GM21367 (cell line): Measurements from ENCODE around the gene RGS18.
"Not testable (repeated sequence)": the region's sequence is repeated elsewhere in the genome, so short reads cannot be mapped to it uniquely, and the experiment has no call there.

Experiments used
- ATAC-seq: cut with Tn5 transposase; IDR thresholded peaks from one replicate; pipeline ENCODE4 v1.9.1; 2021; ENCODE audit not compliant: unreplicated experiment

The RGS18 gene, protein sequence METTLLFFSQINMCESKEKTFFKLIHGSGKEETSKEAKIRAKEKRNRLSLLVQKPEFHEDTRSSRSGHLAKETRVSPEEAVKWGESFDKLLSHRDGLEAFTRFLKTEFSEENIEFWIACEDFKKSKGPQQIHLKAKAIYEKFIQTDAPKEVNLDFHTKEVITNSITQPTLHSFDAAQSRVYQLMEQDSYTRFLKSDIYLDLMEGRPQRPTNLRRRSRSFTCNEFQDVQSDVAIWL

DNA sequence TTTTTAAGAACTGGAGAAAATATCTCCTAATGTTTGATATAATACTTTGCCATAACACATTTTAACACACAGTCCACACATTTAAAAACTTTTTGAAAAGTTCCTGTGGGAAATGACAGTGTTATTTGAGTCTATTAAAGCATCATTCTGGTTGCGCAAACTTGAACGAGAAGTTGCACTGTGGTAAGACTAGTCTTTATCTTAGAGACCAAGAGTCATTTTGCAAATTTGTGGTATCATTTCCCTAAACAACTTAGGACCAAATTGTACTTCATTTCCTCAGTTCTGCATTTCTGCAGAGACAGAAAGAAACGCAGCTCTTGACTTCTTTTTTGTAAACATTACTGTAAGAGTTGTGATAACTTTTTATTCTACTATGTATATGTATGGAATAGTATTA, at the start of gene RGS18:
Gene RGS18 (plus strand): TSS at position 282 of the 400 bp plus-strand sequence. CDS start 176 bp downstream, outside the sequence.
- peak; percentile 91 for ATAC-seq

DNA sequence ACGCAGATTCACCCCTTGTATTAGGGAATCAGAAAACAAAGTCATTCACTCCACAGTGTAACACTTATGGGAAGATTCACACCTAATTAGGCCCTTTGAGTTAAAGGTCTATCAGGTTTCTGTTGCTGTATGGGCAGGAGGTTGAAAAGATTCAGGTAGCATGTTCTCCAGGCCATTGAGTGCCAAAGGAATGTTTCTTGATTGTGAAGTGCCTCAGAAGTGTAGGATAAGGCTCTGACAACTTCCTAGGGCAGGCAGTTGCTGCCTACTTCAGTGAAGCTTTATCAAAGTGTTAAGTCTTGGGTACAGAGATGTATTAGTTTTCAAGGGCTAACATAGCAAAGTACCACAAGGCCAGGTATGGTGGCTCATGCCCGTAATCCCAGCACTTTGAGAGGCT, 48.7 kb upstream of the RGS18 start:
- no peak for ATAC-seq

DNA sequence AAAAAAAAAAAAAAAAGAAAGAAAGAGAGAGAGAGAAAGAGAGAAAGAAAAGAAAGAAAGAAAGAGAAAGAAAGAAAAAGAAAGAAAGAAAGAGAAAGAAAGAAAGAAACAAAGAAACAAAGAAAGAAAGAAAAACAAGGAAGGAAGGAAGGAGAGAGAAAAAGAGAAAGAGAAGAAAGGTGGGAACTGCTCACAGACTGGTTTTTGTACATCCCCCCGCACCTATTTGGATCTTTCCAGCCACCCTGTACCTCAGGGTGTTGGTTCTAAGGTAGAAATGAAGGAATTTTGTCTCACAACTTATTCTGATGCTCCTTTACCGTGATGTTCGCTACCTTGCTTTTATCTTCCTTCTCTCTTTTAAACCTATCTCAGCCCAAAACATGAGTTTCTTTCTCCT, 43.3 kb upstream of the RGS18 start:
- no peak for ATAC-seq

DNA sequence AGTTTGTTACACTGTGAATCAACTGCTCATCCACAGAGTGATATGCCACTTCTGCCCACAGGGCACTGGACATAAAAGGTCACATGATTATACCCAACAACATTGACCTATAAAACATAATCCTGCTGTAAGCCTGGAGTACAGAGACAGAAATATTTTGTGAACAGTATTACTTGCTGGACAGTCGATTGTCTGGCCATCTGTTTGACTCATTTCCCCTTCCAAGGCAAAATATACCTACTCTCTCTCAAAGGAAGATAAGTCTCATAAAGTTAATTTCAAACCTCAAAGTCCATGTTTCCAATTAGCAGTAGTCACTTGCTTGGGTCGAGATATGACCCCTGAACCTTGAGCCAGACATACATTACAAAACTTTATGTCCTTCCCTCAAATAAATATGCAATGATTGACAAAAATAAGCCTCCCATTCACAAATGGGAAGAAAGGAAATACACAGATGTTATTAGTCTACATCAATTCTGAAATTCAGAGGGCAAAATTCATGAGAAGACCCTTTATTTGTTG, 39.3 kb upstream of the RGS18 start:
- ATAC-seq = no peak

DNA sequence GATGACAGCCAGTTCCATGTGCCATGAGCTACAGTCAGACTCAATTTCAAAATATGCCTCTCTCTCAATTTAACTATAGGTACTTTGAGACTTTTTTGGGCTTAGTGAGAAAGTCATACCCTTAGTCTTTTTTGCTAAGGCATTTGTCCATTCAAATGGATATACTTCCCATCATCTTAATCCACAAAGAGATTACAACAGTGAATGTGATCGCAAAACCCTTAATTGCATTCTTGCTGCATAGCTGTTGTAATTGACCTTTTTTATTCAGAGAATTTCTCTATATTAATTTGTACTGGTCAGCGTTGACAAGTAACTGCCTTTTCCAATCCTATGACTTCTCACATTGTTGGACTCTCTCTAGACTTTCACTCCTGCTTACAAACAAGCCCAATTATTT, 38.6 kb upstream of the RGS18 start:
- no peak for ATAC-seq

DNA sequence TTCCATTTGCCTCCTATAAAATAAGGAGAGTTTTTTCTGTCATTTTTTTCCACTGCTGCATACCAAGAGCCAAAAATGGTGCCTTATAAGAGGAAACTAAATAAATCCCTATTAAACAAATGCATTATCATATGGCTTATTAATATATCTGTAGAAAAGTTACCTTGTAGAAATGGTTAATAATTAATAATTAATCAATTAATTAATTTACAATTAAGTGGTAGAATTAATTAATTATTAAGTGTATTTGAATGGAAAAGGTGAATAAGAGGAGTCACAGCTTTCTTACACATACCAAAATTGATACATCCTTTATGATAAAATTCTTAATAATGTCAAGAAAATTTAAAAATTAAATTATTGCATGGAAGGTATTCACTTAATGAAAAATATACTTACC, 35.6 kb upstream of the RGS18 start:
- no peak for ATAC-seq

DNA sequence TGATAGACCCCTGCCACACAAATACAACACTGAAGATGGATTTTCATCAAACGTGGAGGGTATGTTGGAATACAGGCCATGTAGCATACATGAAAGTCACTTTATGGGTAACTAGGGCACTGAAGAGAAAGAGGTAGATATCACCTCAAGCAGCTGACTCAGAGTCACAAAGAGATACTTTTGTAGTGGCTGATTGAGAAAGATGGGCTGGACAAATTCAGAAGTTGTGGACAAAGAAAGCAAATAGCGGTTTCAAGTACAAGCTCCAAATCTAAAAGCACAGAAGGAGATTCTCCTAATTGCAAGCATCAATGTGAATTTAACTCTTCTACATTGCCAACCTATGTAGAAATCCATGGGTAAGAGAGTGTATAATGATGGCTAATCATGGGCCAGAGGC, 35.0 kb upstream of the RGS18 start:
- ATAC-seq = no peak

DNA sequence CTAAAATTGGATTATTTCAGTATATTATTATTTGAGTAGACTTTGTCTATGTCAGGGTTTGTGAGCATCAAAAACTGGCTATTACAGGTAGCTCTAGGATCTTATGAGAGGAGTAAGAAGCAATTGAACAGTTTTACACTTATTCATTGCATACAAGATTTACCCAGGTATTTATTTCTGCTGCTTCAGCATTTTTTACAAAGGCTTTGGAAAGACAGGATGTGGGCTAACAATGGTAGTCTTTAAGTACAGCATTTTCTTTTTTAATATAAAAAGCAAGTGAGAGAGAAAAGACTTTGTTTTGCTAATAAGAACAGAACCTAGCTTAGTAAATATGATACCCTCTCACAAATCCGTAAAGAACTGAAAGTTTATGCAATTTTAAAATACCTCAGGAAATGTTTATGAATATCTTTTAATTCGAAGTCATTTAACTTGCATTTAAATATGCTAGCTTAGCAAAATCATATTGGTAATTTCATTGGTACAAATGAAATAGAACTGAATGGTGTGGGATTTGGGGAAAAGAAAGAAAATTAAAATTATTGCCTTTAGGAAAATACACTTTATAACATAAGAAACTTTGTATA, 32.1 kb upstream of the RGS18 start:
- ATAC-seq = no peak

DNA sequence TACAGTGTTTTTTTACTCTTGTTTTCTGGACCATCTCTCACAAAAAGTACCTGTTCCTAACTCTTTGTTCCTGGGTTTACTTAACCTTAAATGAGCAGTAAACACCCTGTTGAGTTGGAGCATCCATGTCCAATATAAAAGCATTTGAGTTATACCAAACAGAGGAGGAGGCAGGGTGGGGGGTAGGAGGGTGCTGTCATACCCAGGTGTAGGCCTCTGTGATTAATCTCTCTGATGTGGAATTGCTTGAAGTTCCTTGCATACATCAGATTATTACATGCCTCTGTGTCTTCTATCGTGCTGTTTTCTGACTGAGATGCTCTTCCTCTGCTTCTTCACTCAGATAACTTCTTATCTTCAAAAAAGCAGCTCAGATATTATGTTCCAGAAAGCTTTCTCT, 28.1 kb upstream of the RGS18 start:
- ATAC-seq = no peak

DNA sequence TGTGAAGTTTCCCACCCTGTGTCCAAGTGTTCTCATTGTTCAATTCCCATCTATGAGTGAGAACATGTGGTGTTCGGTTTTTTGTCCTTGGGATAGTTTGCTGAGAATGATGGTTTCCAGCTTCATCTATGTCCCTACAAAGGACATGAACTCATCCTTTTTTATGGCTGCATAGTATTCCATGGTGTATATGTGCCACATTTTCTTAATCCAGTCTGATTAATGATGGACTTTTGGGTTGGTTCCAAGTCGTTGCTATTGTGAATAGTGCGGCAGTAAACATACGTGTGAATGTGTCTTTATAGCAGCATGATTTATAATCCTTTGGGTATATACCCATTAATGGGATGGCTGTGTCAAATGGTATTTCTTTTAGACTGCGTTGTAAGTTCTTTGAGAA, 27.4 kb upstream of the RGS18 start:
- ATAC-seq = not testable (repeated sequence)

DNA sequence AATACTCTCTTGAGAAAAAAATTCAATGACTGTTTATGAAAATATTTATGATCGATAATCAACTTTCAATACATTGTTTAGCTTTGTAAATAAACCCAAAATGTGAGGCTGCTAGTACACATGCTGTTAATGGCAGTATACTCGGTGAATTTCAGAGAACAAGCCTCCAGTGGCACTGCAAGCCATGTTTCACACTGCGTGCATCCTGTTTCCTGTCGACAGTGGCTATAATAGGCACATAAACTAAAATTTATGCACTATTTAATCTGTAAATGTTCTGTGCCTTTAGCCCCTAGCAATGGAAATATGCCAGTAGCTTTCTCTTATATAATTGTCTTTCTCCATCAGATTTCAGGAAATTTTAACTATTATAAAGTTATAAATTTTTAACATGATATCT, 26.3 kb upstream of the RGS18 start:
- no peak for ATAC-seq

DNA sequence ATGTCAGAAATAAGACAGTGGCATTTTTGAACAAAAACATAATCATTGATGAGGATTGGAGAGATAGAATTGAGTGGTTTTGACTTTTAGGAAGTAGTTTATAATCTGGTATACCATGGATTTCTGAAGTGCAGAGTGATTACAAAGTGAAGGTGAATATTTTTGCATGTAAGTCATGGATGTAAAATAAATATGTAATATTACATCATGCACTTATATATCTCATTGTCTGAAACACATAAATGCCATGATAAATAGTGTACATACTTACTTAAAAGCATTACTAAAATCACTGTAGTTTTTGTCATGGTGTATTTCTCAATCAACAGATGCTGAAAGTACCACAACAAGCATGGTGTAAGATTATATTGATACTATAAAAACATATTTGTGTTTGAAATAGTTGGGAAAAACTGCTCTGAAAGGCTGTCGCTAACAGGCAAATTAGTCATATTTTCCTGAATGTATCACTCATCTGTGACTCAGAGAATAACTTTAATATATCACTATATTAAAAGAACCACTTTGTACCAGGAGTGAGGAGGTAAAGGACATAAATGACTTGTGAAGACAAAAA, 24.8 kb upstream of the RGS18 start:
- ATAC-seq = no peak

DNA sequence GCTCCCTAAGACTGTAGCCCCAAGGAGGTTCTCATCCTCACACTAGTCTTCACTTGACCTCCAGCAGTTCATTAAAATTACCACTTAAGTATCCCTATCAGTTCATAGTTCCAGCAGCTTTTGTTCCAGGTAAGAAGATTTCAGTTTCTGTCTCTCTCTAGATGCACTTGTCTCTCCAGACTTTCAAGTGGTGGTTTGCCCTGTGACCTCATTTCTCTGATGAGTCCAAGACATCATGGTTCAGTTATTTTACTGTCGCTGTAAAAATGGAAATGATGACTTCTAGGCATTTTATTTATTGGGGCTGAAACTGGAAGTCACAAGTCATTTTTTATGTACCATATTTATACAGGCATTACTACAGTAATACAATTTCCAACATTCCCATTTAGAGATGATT, 17.9 kb upstream of the RGS18 start:
- no peak for ATAC-seq

DNA sequence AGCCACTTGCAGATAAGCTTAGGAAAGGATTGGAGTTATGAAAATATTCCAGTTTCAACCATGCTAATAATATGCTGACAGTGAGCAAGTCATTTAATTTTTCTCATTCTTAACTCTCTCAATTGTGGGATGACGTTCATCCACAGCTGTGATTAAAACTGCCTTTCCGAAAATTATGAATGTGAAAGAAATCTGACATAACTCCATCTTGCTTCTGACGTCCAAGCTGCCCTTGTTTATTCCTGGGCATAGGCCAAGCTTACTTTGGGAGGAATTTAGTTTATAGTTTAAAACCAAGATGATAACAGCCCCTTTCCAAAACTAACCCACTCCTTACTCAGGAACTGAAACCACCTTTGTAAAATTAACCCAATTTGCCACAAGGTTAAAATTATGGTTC, 11.0 kb upstream of the RGS18 start:
- no peak for ATAC-seq

DNA sequence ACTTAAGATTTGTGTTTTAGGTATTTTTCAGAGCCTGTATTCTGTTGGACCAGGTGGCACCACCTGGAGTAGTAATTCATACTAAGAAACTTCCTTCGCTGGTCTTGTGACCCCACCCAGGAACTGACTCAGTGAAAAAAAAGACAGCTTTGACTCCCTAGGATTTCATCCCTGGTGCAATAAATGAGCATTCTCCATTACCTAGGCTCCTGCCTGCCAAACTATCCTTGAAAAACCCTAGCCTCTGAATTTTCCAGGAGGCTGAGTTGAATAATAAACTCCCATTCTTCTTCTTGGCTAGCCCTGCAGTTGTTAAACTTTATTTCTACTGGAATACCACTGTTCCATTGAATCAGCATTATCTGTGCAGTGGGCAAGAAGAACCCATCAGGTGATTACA, 10.6 kb upstream of the RGS18 start:
- no peak for ATAC-seq

DNA sequence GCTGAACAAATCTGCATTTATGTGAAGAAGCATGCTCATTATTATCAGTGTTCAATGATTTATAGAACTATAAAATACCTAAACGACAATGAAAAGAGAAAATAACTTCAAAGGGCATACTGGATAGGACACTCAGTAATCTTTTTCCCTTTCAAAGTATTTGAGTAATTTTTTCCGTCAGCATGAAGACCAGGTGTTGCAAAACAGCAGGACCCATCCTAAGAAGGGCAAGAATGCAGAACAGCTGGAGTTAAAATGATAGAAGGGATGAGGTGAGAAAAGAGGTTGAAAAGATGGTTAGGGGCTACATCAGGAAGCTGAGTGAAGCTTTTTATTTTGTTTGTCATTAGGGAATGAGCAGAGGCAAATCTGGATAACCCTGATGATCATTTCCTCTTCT, 7.1 kb upstream of the RGS18 start:
- no peak for ATAC-seq

DNA sequence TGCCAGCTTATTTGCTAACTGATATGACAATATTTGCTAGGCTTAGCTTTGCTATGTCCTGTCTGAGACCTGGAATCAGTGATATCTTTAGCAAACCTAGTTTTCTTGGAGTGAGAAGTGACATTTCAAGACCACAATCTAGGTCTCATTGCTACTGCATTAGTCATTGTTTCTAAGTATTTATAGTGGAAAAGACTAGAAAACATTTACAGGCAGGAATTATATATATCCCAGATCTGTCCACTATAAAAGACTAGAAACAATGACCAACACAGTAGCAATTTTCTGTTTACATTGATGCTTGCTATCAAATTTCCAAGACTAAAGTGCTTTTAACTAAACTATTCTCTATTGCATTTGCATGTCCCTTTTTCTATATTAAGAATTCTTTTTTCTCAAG, 5.0 kb upstream of the RGS18 start:
- ATAC-seq = no peak

DNA sequence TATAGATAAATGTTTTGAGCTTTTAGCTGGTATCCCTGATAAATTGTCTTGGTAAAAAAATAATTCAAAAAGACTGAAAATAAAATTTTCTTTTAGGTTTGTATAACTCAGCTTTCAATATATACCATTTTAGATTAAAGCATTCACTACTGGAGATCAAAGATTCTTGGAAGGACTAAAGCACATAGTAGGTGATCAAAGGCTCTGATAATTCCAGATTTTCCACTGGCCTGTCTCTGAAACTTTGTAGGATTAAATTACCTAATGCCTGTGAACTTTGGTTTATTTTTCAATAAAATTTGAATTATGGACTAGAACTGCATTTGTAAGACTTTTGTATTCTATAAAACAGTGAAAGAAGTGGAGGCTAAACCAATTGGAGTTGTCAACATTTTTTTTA, 1.2 kb upstream of the RGS18 start:
- no peak for ATAC-seq

DNA sequence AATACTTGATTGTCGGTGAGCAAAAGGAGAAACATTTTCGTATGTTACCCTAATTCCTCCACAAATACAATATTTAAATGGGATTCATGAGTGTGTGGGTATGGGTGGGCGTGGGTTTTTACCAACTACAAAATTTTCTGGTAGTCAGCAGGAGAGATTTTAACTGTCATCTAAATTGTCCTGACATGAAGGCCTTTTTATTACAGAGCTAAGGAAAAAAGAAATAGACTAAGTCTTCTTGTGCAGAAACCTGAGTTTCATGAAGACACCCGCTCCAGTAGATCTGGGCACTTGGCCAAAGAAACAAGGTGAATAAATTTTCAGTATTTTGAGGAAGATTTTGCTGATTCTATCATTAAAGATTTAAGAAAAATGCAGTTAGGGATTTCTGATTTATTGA, 752 bp downstream of the RGS18 start:
- no peak for ATAC-seq

DNA sequence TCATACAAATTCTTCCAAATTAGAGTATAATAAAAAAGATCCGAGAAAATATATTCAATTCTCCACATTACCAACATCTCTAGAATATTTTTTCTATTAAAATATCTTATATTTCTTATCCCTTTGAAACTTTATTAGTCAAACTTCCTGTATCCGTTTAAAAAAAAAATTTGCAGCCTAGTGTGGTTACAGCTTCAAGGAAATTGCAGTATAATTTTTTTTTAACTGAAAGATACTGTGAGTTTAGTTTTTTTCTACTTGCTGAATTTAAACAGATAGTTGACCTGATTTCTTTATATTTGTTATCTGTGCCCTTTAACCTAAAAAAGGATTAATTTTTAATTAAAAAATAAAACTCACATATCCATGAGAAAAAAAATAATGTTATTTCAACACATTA, 1.5 kb downstream of the RGS18 start:
- no peak for ATAC-seq

DNA sequence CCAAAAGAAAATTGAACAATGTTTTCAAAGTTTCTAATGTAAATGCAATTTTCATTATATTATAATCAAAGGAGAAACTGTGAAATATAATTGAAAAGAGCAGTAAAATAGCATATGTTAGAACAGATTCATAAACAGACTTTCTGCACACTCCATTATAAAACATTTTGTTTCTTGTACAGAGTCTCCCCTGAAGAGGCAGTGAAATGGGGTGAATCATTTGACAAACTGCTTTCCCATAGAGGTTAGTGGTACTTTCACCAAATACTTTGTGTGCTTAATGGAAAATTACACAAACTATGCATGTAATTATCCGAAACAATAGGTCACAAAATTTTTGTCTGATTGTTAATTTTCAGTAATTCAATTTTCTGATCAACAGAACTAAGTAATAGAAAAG, 1.9 kb downstream of the RGS18 start:
- no peak for ATAC-seq

DNA sequence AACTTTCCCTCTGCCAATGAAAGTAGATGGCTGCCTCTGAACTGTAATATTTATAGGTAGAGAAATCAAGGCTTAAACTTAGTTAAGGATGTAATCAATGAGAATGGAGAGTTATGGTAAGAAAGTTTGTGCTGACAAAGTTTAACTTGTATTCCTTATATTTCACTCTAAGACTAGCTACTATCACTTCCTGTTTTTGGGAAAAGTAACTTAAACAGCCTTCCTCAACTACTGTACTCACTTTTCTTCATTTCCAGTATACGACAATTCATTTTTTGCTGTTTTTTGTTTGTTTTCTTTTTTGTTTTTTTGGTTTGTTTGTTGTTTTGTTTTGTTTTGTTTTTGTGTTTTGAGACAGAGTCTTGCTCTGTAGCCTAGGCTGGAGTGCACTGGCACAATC, 3.7 kb downstream of the RGS18 start:
- no peak for ATAC-seq

DNA sequence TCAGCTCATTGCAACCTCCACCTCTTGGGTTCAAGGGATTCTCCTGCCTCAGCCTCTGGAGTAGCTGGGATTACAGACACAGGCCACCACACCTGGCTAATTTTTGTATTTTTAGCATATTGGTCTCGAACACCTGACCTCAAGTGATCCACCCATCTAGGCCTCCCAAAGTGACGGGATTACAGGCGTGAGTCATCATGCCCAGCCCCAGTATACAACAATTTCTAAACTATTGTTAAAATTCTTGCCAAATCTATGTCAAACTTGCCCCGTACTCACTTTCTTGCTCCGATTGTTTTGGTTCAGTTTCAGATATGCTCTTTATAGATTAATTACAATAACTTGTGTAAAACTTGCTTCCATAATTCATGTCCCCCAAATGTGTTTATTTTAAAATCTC, 4.1 kb downstream of the RGS18 start:
- no peak for ATAC-seq
